BE2C (cell line): ENCODE measurements around the gene NXN.
"Not testable (repeated sequence)": the region's sequence is repeated elsewhere in the genome, so short reads cannot be mapped to it uniquely, and the experiment has no call there.

Source experiments
- DNase-seq: peaks from one replicate; pipeline ENCODE4 v3.0.0-alpha.2; 2020
- H3K27me3 ChIP-seq: fragments of 250-450 bp; sonication (Bioruptor Pico); 2 replicates; pipeline ENCODE4 v1.5.1; 2020; ENCODE audit warnings: mild to moderate bottlenecking
- H3K36me3 ChIP-seq: fragments of 250-450 bp; sonication (Bioruptor Pico); 2 replicates; pipeline ENCODE4 v1.5.1; 2020; ENCODE audit warnings: mild to moderate bottlenecking
- H3K4me1 ChIP-seq: fragments of 250-450 bp; sonication (Bioruptor Pico); 2 replicates; pipeline ENCODE4 v1.5.1; 2020
- H3K4me3 ChIP-seq: 2 replicates; pipeline ENCODE4 v1.5.1; 2011; ENCODE audit warnings: low read depth, low read length
- H3K9me3 ChIP-seq: fragments of 250-450 bp; sonication (Bioruptor Pico); 2 replicates; pipeline ENCODE4 v1.5.1; 2020
- CTCF ChIP-seq: IDR thresholded peaks from 2 replicates; pipeline ENCODE4 v1.5.1; 2012; ENCODE audit warnings: mild to moderate bottlenecking, low read depth, low read length

NXN gene

DNA sequence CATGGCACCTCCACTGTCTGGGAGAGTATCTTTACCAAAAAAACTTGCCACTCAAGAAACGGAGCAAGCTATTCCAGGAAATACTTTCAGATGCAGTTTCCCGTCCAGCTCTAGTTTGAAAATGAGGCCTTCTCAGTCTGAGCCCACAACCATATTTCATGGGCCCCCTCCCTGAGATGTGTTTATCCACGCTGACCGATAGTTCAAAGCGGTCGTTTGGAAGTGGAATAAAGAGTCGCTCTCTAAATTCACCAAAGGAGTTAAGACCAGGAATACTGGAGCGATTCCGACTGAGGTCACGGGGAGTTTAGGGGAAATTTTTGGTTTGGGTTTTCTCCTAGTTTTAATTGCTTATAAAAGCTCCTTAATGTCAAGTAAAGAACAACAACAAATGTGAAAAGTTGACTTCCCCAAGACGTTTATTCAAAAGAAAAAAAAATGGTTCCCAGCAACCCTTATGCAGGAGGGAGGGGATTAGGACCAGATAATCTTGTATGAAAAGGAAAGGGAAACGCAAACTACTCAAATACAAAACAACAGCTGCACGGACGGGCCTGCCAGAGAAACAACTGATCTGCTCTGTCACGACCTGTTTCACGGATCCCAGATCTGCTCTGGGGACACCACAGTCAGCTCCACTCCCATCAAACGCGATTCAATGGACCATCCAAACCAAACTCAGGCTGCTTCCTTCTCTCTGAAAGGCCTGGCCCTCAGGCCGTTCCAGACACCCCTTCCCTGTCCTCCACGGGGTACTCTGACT is 120.3 kb downstream of the NXN start:
- DNase-seq, result no peak
- Histone ChIP-seq H3K36me3 (no peaks in the 10 kb centered on the region), H3K27me3 (no peaks in the 10 kb centered on the region), H3K4me3 (no peak overlapping the region), H3K9me3 (no peaks in the 10 kb centered on the region), H3K4me1 (no peaks in the 10 kb centered on the region)
- TF ChIP-seq CTCF, result no peak

- H3K9me3 ChIP-seq, result no peaks in the 10 kb centered on the region
- DNase-seq, result no peak
- no peak for TF ChIP-seq CTCF
- H3K4me1 ChIP-seq, result no peaks in the 10 kb centered on the region
- H3K36me3 ChIP-seq, result no peaks in the 10 kb centered on the region
- no peak overlapping the region for H3K4me3 ChIP-seq
- H3K27me3 ChIP-seq, result no peaks in the 10 kb centered on the region
These were observed 123.4 kb downstream of the NXN start for GRCh38 chr17:856149-856548.

GRCh38 chr17:855569-855968 is 124.0 kb downstream of the NXN start:
- no peaks in the 10 kb centered on the region for H3K9me3 ChIP-seq
- TF ChIP-seq CTCF, result no peak
- H3K4me3 ChIP-seq, result no peak overlapping the region
- no peaks in the 10 kb centered on the region for H3K36me3 ChIP-seq
- H3K27me3 ChIP-seq, result no peaks in the 10 kb centered on the region
- no peaks in the 10 kb centered on the region for H3K4me1 ChIP-seq
- DNase-seq, result no peak

- H3K27me3 ChIP-seq, H3K4me1 ChIP-seq, H3K4me3 ChIP-seq, DNase-seq, H3K36me3 ChIP-seq, H3K9me3 ChIP-seq: not testable (repeated sequence)
These were observed 126.7 kb downstream of the NXN start for GRCh38 chr17:852850-853249.

- no peak for TF ChIP-seq CTCF
- Histone ChIP-seq H3K4me1 (no peaks in the 10 kb centered on the region), H3K36me3 (no peaks in the 10 kb centered on the region), H3K9me3 (no peaks in the 10 kb centered on the region), H3K27me3 (no peaks in the 10 kb centered on the region), H3K4me3 (no peak overlapping the region)
- no peak for DNase-seq
These were observed 127.2 kb downstream of the NXN start for GRCh38 chr17:852349-852748.

DNA sequence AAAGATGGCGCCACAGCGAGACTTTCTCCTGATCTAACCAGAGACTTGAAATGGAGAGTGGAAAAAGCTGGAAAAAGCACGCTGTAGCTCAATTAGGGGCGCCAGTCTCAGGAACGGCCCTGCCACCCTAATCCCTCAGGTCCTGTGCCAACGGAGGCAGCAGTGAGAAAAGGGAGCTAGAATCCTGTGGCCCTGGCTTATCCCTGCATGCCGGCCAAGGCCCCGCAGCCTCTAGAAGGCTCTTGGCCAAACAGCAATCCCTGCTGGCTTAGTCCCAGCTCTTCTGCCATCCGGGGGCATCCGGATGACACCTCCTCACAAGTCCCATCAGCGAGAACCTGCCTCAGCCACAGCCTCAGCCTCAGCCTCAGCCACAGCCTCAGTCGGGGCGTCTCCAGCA is 127.7 kb downstream of the NXN start:
- no peak for TF ChIP-seq CTCF
- no peaks in the 10 kb centered on the region for H3K36me3 ChIP-seq
- DNase-seq, result no peak
- H3K27me3 ChIP-seq, result no peaks in the 10 kb centered on the region
- H3K4me3 ChIP-seq, result no peak overlapping the region
- no peaks in the 10 kb centered on the region for H3K9me3 ChIP-seq
- H3K4me1 ChIP-seq, result no peaks in the 10 kb centered on the region
